ENCODE results near the gene C11orf16. TPM values are rescaled to one million over a fixed set of nuclear protein-coding genes. Genes with fewer than 3 reads are reported as not detected.
"Not testable (repeated sequence)": the region's sequence is repeated elsewhere in the genome, so short reads cannot be mapped to it uniquely, and the experiment has no call there.

Gene C11orf16
- polyA plus RNA-seq (ENCODE audit: insufficient read length): not detected

DNA sequence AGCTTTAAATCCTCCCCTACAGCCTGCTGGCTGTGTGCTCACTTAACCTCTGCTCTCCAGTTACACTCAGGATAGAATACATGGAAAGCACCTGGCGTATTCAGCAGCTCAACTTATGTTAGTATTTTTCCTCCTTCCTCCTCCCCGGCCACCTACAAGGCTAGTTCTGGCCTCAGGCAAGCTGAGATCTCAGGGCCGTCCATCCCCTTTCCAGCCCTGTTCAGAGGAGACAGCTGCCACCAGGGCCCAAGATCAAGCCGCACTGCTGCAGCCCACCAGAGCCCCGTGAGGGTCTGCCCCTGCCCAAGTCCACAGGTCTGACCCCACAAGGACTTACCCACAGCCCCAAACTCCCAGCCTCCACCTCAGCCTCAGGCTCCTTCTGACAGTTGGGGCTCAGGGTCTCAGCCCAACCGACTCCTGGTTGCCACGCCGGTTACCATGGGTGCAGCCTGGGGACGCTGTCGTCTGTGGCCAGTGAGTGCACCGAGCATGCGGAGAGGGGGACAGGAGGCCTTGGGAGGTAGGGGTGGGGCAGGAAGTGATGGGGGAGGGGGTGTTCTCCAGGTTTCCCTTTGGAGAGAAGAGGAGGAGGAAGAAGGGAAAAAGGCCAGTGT is at the start of gene C11orf16:
Gene C11orf16, minus strand, starts transcription at position 384 of the 617 bp plus-strand sequence. CDS start 639 bp downstream, outside the sequence.
- no peak for DNase-seq (ENCODE audit: low read depth)

- DNase-seq (ENCODE audit: low read depth): no peak
These were observed 47.7 kb upstream of the C11orf16 start for GRCh38 chr11:8980485-8980884.

GRCh38 chr11:8979365-8979764 is 46.6 kb upstream of the C11orf16 start:
- not testable (repeated sequence) for DNase-seq (ENCODE audit: low read depth)

DNA sequence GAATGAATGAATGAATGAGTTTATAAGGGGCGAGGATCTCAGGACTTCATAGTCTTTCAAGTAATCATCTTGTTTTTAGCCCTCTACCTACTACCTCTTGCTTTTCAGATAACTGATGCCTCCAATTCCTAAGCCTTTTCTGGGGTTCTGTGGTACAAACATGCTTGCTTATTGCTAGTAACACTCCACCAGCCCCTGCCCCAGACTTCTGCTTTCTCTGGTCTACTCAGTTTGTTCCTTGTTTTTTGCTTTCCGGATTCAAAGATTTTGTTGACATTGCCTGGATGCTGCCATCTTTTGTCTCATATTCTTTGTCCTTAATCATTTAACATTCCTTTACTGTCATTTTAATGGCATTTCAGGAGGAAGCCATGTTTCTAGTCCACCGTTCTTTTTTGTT is 40.4 kb upstream of the C11orf16 start:
- no peak for DNase-seq (ENCODE audit: low read depth)

- DNase-seq (ENCODE audit: low read depth): no peak
These were observed 39.2 kb upstream of the C11orf16 start for GRCh38 chr11:8971924-8972316.

DNA sequence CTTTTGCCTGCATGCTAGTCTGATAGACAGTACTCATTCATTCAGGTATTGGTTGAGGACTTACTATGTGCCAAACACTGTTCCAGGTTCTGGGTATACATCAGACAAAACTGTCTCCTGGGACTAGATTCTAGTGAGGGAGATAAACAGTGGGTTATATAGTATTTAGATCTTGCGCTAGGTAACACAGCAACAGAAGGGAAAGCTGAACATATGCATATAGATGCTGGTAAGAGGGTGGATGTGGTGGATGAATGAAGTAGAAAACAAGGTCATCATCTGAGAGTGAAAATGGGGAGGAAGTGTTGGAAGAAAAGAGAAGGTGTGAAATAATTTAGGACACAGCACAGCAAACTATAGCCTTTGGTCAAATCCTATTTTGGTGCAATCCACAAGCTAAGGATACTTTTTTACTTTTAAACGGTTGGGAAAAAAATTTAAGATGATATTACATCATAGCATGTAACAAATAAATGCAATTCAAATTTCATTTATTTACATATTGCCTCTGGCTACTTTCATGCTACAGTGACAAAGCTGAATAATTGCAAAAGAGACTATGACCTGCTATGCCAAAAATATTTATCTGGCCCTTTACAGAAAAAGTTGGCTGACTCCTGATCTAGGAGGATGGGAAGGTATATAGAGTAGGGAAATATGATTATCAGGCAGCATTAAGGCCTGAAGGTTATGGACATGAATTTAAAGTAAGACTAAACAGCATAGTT is 38.6 kb upstream of the C11orf16 start:
- DNase-seq (ENCODE audit: low read depth): no peak

DNA sequence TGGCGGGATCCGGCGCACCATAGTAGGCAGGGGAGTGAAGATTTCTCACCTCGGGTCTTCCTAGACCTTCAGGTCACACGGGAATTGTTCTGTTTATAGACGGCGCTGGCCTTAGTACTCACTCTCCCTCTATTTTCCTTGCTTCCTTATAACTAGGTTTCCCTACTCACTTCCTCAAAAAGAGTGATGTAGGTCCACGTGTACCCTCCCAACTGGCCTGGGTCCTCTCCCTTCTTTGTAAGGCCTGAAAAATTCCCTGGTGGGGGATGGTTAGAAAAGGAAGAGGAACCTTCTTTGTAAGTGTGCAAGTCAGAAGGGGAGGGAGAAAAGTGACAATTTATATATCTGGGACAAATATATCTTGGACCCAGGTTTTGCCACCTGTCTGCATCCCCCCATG is 34.4 kb upstream of the C11orf16 start:
- no peak for DNase-seq (ENCODE audit: low read depth)

GRCh38 chr11:8964324-8965320 is 31.9 kb upstream of the C11orf16 start, which contains the start of gene TMEM9B:
Gene TMEM9B, minus strand, starts transcription at chr11:8964442. Its CDS starts 129 bp downstream, at chr11:8964313.
- DNase-seq (ENCODE audit: low read depth): peak; percentile 58

- DNase-seq (ENCODE audit: low read depth): peak; percentile 11
These were observed 31.0 kb upstream of the C11orf16 start for GRCh38 chr11:8963569-8964323.

- DNase-seq (ENCODE audit: low read depth): no peak
These were observed 30.1 kb upstream of the C11orf16 start for GRCh38 chr11:8962841-8963240.

- no peak for DNase-seq (ENCODE audit: low read depth)
These were observed 28.7 kb upstream of the C11orf16 start for GRCh38 chr11:8961401-8961800.

GRCh38 chr11:8959546-8960166 is 26.9 kb upstream of the C11orf16 start:
- peak; percentile 56 for DNase-seq (ENCODE audit: low read depth)

- no peak for DNase-seq (ENCODE audit: low read depth)
These were observed 24.1 kb upstream of the C11orf16 start for GRCh38 chr11:8956860-8957259.

DNA sequence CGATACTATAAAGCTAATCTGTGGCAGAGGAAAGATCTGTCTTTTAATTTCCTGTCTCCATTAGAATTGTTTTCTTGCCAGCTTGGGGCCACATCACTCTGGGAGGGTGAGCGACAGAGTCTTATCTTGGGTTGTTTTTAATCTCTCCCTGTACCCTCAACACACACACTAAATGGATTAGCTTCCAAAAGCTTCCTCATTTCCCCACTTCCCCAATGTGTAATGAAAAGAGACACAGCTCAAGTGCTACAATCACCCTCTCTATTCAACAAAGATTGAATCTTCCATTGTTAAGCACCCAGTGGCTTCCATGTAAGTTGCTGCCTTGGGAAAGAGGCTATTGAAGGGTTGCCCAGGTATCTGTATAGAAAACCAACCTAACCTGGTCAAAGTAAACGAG is 16.1 kb upstream of the C11orf16 start:
- no peak for DNase-seq (ENCODE audit: low read depth)

GRCh38 chr11:8947230-8947943 is 14.6 kb upstream of the C11orf16 start:
- DNase-seq (ENCODE audit: low read depth): no peak

GRCh38 chr11:8942518-8943066 is 9.8 kb upstream of the C11orf16 start, which contains the start of gene ASCL3:
Gene ASCL3, minus strand, starts transcription at chr11:8943016. Its CDS starts 4,855 bp downstream, at chr11:8938161.
- no peak for DNase-seq (ENCODE audit: low read depth)

DNA sequence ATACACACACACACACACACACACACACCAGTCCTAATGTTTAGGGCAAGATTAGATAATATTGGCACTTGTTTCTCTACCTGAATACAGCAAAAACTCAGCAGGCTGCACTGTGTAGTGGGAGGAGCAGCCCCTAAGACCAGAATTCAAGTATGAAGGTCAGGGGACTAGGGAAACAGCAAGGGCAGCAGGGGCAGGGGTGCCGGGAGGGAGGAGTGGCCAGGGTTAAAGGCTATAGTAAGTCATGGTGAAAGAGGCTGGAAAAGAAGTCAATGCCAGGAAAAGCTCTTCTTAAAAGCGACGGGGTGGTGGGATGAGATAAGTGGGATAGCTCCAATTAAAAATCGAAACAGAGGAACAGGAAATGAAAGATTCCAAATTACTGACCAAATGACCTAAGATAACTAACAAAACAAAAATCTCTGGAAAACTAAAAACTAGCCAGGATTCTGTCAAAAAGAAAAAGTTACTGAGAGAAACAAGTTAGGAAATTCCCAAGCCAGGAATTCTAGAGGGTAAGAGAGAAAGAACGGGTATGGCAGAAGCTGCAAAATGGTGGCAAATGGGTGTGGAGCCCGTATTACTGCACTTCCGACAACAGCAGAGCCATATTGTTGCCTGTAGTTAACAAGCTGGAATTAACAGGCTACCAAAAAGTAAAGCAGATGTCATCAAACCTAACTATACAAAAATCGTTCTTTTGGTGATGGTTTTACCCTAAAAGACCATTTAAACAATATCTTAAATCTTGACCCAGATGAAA is 8.8 kb upstream of the C11orf16 start:
- no peak for DNase-seq (ENCODE audit: low read depth)

DNA sequence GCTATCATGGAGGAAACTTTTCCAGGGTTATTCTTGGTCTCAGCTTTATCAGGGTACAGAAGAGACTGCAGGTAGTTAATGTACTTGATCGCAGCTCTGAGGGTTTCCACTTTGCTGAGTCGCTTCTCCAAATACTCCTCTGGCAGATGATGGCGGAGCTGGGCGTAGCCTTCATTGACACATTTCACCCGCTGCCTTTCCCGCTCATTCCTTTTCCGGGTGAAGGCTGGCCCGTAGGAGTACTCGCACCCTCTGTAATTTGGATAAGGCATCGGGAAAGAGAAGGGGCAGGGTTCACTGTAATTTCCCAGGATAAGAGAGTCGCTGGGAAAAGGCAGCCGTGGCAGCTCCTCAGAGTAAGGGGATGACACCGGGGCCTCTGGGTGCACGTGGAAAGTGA is 4.9 kb upstream of the C11orf16 start:
- no peak for DNase-seq (ENCODE audit: low read depth)

GRCh38 chr11:8937159-8937558 is 4.4 kb upstream of the C11orf16 start:
- DNase-seq (ENCODE audit: low read depth): no peak

Measured in forelimb muscle (tissue), 1 donor.